HG03108 (cell line): ENCODE results near the gene NAA80.

Source experiments
- ATAC-seq: cut with Tn5 transposase; IDR thresholded peaks from one replicate; pipeline ENCODE4 v1.9.1; 2021; ENCODE audit warnings: moderate library complexity; ENCODE audit not compliant: unreplicated experiment

NAA80 gene

DNA sequence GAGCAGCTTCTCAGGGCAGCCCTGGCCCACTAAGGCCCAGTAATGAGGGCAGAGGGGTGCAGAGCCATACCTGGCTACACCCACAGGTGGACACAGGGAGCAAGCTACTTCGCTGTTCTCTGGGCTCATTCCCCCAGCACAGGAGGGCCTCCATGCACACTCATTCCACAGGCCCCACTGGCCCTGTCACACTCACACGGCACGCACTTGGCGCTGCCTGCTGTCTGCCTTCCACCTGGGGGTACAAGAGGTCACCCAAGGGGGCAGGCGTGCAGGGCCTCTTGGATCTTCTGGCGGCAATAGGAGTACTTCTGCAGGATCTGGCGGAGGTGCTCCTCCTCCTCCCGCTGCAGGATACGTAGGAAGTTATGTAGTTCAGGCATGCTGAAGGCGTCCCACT lies 31.1 kb upstream of the NAA80 start:
- no peak for ATAC-seq

DNA sequence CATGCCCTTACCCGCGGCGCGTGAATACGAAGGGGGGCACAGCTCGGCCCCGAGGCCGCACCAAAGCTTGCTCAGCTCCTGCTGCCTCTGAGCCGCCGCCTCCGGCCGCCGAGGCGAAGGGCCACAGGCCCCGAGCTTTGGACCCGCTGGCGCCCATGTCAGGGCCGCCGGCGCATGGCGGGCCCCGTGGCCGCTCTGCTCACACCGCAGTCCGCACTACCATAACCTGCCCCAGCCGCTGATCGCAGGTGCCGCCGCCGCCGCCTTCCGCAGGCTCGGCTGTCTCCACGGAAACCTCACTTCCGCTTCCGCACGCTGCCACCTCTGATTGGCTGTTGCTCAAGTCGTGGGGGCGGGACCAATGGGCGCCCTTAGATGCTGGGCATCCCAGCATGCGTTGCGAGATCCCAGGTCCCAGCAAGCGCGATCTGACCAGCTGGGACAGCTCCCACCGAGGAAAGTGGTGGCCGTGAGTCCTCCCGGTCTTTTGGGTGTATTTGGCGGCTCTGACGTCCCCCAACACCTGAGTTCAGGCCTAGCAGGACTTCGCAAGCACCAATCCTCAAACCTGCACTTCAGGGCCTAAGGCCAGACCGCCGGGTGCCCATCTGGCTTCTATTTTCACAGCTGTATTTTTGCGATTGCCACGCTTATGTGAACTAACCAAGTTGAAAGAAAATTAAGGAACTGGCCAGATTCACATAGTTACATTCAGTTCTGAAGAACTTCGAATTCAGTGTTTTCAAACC lies 28.9 kb upstream of the NAA80 start, which contains the start of gene TUSC2:
Gene TUSC2, minus strand, starts transcription at position 281 of the 749 bp plus-strand sequence. Its CDS starts 124 bp downstream, at position 157.
- peak; percentile 80 for ATAC-seq

DNA sequence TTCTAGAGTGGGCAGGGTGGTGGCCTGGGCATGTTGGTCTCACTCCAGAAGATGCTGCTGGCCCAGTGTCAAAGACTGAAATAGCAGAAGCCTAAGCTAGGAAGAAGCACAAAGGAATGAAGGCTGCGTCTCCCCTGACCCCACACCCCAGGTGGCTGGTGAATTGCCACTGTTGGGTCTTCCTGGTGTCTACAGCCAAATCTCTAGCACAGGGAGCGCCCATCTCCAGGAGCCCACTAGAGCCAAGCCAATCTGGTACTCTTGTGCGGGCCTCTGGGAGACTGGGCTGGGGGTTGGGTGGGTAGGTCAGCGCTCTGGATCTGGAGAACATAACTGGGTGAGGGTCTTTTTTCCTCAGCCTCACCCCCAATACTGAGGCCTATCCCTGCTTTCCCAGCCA lies 27.9 kb upstream of the NAA80 start:
- ATAC-seq, result no peak

DNA sequence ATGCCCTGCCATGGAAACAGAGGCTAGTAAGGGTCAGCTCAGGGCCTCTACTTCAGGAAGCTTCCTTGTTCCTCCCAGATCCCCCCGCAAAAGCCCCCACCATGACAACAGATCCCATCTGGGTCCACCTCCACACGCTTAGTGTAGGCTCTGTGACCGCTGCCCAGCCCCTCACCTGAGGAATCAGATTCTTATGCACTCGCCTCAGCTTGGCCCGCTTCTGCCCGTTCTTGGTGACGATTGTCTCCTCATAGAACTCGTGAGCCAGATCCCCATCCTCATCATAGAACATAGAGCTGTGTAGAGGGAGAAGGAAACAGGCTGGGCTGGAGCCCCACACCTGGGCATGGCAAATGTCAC lies 27.0 kb upstream of the NAA80 start:
- no peak for ATAC-seq

GRCh38 chr3:50325497-50326181 lies 26.4 kb upstream of the NAA80 start:
- no peak for ATAC-seq

DNA sequence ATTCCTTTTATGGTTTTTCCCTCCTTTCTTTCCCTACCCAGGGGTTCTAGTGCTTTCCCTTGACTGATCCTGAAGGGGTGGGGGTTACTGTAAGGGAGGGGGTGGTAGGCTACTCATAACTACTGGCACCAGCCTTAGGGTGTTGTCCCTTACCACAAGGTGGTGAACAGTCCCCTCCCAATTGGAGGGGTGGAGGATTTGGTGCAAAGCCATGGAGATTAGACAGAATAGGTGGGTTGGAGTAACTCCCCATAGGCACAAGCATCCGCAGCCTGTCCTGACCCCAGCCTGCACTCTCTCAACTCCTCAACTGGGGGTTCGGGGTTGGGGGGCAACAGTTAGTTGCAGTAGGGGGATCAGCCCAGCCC lies 25.9 kb upstream of the NAA80 start:
- no peak for ATAC-seq

- ATAC-seq, result no peak
These were observed 25.3 kb upstream of the NAA80 start for GRCh38 chr3:50324351-50325112.

DNA sequence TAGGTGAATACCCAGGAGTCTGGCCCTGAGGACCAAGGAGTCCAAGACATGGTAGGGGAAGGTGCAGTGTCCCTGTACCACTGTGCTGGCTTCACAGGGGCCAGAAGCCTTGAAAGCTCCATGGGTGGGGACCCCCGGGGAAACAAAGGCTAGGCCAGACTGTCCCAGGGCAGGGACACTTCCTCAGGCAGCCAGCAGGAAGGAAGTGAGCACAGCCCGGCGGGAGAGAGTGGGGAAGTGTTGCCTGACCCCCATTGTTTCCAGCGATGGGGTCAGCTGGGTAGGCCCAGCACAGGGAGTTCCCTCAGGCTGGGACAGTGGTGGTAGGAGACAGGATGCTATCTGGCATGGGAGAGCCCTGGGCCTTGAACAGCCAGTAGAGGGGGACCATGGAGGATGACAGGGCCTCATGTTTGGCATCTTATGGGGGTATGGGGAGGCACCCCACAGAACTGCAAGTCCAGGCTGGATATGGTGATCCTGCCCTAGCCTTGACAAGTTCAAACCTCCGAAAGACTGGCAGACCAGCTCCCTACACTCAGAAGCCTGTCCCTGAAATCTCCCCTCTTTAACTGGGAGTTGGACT lies 24.5 kb upstream of the NAA80 start:
- ATAC-seq, result no peak

GRCh38 chr3:50323092-50323600 lies 23.9 kb upstream of the NAA80 start:
- ATAC-seq, result no peak

GRCh38 chr3:50322386-50323091 lies 23.3 kb upstream of the NAA80 start, which contains the start of gene HYAL2:
HYAL2 (minus strand) TSS chr3:50322745; CDS start chr3:50320489, 2,256 bp downstream.
- no peak for ATAC-seq

DNA sequence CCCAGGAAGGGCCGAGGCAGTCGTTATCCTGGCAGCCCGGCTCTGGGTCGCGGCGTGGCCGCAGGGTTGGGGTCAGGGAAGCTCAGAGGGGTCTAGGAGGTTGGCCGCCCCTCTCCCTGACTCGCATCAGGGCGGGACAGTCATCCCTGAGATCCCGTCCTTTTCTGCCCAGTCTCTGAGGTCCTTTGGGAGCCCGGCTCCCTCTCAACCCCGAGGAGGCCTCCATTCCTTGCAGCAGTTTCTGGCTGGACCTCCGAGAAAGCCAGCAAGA lies 22.8 kb upstream of the NAA80 start:
- ATAC-seq, result no peak

DNA sequence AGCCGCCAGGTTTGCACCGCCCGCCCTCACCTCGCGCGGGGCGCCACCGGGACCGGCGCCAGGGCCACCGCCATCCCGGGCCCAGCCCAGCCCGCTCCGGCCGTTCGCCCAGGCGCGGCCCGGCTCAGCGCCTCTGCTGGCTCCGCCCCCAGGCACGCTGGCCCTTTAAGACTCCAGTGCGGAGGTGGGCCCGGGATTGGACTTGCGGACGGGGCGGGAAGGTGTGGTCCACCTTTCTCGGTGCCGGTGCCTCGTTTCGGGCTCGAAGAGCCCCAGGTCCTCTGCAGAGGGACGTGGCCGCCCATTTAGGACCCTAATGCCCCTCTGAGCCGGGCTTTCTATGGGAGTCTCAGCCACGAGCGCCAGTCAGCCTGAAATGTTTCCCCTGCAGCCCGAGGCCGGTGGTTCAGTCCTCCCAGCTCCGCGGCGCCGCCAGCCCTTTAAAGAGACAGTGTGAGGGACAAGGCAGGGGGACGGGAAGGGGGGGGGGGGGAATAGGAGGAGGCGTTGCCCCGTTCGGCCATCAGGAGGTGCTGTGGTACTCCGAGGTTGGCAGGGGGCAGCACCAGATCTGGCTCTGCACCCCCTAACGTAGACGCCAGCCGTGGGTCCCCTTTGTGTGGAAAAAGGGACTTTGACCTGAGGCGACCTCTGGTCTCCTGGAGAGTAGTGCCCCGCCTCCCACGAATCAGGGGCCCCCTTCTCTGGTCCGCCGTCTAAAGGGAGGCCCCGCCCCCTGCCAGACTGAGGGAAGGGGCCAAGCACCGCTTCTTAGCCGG lies 22.3 kb upstream of the NAA80 start:
- peak; percentile 66 for ATAC-seq

DNA sequence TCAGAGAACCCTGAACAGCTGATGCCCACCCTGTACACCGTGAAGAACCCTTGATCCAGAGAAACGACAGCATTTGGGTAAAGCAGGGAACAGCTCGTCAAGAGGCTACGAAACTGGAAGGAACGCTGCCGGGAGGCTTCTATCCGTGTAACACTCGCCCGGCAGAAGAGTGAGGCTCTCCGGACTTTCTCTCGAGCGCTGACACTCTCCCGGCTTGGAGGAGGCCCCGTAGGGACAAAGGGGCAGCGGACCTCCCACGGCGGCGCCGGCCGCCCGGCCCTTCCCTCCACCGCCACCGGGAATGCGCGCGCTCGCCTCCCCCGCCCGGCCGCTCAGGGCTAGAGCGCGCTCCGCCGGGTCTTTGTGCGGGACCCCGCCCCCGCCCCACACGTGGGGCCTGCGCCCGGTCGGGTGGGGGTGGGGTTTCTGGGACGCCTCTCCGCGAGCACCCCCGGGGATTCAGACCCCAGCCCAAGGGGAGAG lies 21.7 kb upstream of the NAA80 start:
- ATAC-seq, result peak; percentile 52

GRCh38 chr3:50319894-50320625 lies 20.9 kb upstream of the NAA80 start:
- no peak for ATAC-seq

DNA sequence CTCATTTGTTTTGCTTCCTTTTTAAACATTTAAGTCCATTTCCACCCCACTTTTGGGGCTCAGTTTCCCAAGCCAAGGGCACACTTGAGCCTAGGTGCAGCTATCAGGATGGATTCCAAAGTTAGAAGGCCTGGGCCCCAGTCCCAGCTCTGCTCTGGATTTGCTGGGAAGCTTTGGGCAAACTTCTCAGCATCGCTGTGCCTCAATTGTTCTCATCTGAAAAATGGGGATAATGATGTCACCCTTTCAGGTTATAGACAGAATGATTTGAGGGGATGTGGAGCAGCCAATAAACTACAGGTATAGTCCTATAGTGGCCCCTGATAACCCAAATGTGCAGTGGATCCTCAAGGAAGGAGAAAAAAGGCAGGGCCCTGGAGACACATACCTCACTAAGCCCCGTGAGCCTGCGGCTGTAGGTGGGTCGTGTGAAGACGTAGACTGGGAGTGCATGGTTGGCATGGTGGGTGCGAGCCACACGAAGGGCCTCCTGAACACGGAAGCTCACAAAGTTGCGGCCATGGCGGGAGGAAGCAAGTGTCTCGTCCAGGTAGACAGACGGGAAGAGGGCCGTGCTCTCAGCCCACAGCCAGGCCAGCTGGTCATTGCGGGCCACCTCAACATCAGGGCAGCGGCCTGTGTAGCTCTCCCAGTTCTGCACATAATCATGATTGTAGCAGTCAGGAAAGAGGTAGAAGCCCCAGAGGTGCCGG lies 20.1 kb upstream of the NAA80 start:
- ATAC-seq, result no peak

DNA sequence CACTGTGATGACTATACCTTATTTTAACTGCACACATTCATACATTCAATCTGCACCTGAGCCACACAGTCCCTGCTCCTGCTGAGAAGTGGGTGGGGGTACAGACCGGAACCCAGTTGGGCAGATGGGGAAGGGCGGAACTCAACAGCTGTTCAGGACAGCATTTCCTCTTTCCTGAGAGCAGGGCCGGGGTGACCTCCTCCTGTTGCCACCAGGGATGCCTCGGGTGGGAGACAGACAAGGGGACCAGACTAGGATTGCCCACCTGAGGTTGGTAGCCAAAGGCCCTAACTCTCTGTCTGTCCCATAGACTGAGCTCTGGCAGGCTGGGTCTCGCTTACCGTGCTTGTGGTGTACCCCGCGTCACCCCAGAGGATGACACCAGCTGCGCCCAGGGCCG lies 19.4 kb upstream of the NAA80 start:
- ATAC-seq, result no peak

GRCh38 chr3:50318163-50318562 lies 19.0 kb upstream of the NAA80 start:
- ATAC-seq, result no peak

GRCh38 chr3:50317300-50317699 lies 18.1 kb upstream of the NAA80 start:
- no peak for ATAC-seq
